ENCODE measurements around the gene AOC2. TPM values are rescaled to one million over a fixed set of nuclear protein-coding genes. Genes with fewer than 3 reads are reported as not detected.
"Not testable (repeated sequence)": the region's sequence is repeated elsewhere in the genome, so short reads cannot be mapped to it uniquely, and the experiment has no call there.

The AOC2 gene
- total RNA-seq, 1 experiment from 2014 or later: 0.45 TPM

DNA sequence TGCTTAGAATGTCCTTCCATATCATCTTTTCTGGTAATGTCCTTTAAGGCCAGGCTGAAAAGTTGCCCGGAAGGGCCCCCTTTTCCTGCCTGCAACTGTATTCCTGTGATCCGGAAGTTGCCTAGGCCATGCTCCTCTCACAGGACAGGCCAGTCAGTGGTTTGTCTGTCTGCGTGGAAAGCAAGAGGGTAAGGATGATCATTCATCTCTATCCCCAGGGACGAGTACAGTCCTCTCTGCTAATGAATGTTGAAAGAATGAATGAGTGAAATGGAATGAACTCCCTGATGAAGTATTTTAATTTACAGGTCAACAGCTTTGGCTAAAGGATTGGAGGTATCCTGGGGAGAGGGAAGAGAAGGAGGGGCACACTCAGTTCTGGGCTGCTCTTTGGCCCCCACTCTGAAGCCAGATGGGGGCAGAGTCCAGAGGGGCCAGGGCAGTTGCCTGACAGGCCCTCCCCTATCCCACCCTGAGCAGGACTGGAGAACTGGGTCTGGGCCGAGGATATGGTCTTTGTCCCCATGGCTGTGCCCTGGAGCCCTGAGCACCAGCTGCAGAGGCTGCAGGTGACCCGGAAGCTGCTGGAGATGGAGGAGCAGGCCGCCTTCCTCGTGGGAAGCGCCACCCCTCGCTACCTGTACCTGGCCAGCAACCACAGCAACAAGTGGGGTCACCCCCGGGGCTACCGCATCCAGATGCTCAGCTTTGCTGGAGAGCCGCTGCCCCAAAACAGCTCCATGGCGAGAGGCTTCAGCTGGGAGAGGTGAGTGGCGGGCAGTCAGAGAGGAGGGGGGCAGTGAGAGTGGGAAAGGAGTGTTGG lies 9.8 kb downstream of the AOC2 start:
- no peak for DNase-seq (ENCODE audit: low spot score)

DNA sequence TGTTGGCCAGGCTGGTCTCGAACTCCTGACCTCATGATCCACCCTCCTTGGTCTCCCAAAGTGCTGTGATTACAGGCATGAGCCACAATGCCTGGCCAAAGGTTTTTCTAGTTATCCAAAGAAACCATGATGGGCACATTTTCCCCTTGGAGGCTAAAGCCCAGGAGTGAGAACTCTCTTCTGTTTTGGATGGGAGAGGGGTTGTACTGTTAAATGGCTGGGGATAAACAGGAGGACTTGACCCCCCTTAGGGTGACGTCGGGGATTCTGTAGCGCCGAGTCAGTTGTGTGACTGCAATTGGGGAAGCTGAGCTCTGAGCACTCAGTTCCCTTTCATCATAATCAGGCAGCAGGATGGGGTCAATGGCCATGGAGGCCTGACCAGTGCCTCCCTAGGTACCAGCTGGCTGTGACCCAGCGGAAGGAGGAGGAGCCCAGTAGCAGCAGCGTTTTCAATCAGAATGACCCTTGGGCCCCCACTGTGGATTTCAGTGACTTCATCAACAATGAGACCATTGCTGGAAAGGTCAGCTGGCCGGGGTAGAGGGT lies 10.7 kb downstream of the AOC2 start:
- no peak for DNase-seq (ENCODE audit: low spot score)

DNA sequence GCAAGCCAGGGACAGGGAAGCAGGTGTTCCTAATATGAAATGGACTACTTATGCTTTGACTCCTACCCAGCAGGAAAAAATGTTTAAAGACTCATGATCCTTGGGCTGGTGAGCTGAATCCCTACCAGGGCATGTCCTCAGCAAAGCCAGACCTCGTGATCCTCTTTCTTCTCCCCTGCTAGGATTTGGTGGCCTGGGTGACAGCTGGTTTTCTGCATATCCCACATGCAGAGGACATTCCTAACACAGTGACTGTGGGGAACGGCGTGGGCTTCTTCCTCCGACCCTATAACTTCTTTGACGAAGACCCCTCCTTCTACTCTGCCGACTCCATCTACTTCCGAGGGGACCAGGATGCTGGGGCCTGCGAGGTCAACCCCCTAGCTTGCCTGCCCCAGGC lies 11.7 kb downstream of the AOC2 start:
- DNase-seq (ENCODE audit: low spot score): not testable (repeated sequence)

DNA sequence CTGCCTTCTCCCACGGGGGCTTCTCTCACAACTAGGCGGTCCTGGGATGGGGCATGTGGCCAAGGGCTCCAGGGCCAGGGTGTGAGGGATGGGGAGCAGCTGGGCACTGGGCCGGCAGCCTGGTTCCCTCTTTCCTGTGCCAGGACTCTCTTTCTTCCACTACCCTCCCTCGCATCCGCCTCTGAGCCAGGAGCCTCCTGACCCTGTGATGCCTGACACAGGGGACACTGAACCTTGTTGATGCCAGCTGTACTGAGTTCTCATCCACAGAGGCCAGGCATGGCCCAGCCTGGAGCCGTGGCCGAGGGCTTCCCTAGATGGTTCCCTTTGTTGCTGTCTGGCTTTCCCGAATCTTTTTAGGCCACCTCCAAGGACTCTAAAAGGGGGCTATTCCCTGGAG lies 12.1 kb downstream of the AOC2 start:
- not testable (repeated sequence) for DNase-seq (ENCODE audit: low spot score)

DNA sequence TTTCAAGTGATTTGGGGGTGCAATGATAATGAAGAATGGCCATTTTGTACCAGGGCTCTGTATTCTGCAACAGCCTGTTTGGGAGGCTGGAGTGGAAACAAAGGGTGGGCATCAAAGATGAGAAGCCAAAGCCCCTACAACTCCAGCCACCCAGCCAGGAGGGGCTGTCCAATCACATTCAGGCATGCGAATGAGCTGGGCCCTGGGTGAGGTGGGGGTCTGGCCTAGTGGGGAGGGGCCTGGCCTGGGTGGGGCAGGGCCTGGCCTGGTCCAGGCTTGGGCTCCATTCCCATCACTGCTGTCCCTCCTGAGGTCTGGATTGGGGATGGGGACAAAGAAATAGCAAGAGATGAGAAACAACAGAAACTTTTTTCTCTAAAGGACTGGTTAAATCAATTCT lies 13.0 kb downstream of the AOC2 start:
- DNase-seq (ENCODE audit: low spot score): no peak

DNA sequence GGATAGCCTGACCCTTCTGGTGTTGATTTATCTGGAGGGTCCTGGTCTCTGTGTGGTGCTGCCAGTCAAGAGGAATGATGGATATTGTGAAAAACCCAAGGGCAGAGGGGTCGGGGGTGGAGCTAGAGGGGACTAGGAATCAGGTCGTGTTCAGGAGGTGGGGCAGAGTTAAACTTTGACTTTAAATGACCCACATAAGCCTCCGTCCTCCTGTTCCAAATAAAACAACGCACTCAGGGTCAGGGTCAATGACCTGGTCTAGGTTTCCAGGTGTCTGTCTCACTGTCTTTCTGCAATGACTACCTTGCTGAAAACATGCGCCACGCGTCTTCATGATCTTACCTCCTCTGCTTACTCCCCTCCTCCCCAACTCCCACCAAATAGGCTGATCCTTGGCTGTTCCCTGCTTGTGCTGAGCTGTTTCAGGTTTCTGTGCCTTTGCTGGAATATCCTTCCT lies 21.3 kb downstream of the AOC2 start:
- no peak for DNase-seq (ENCODE audit: low spot score)

DNA sequence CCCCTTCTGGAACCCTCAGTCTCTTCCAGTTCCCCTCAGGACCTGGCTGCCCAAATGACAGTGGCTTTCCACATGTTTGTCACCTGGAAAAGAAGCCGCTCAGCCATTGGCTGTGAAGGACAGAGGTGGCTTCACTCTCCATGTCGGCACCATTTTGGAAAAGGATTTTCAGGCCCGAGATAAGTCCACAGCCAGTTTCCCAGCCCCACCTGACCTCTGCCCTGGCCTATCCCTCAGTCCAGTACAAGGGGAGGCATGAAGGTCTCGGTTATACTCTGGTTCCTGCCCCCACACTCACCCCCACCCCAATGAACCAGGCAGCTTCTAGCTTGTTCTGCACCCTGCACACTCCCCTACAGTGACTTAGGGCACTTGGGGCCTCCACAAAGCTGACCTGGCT lies 21.8 kb downstream of the AOC2 start:
- no peak for DNase-seq (ENCODE audit: low spot score)

DNA sequence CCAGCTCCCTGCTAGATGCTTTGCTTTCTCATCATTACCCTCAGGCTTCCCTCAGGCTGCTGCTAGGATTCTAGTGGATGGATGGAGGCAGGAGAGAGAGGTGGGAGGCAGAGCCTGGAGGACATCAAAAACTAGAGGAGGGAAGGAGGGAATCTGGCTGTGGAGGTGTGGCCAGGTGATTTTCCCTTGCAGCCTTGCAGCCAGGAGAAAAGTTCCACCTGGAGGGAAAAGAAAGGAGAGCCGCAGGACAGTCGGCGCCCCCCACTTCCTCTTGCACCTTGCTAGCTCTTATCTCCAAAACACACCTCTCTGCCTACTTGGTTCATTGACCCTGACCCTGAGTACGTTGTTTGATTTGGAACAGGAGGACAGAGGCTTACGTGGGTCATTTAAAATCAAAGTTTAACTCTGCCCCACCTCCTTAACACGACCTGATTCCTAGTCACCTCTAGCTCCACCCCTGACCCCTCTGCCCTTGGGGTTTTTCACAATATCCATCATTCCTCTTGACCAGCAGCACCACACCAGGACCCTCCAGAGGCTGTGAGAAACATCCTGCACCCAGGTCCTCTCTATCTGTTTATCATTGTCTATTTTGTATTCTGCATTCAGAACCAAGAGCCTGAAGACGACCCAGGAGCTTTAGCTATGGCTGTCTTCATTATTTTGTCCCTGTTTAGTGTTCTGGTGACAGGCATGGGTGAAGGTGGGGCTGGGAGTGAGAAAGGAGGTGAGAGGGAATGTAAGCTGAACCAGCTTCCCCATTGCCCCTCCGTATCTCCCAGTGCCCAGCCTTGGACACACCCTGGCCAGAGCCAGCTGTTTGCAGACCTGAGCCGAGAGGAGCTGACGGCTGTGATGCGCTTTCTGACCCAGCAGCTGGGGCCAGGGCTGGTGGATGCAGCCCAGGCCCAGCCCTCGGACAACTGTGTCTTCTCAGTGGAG lies 22.5 kb downstream of the AOC2 start:
- no peak for DNase-seq (ENCODE audit: low spot score)

DNA sequence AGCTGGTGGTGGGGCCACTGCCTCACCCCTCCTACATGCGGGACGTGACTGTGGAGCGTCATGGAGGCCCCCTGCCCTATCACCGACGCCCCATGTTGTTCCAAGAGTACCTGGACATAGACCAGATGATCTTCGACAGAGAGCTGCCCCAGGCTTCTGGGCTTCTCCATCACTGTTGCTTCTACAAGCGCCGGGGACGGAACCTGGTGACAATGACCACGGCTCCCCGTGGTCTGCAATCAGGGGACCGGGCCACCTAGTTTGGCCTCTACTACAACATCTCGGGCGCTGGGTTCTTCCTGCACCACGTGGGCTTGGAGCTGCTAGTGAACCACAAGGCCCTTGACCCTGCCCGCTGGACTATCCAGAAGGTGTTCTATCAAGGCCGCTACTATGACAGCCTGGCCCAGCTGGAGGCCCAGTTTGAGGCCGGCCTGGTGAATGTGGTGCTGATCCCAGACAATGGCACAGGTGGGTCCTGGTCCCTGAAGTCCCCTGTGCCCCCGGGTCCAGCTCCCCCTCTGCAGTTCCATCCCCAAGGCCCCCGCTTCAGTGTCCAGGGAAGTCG lies 23.4 kb downstream of the AOC2 start:
- not testable (repeated sequence) for DNase-seq (ENCODE audit: low spot score)

DNA sequence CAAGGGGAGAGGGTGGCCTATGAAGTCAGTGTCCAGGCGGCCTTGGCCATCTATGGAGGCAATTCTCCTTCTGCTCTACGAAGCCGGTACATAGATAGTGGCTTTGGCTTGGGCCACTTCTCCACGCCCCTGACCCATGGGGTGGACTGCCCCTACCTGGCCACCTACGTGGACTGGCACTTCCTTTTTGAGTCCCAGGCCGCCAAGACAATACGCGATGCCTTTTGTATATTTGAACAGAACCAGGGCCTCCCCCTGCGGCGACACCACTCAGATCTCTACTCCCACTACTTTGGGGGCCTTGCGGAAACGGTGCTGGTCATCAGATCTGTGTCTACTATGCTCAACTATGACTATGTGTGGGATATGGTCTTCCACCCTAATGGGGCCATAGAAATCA lies 24.0 kb downstream of the AOC2 start:
- no peak for DNase-seq (ENCODE audit: low spot score)

DNA sequence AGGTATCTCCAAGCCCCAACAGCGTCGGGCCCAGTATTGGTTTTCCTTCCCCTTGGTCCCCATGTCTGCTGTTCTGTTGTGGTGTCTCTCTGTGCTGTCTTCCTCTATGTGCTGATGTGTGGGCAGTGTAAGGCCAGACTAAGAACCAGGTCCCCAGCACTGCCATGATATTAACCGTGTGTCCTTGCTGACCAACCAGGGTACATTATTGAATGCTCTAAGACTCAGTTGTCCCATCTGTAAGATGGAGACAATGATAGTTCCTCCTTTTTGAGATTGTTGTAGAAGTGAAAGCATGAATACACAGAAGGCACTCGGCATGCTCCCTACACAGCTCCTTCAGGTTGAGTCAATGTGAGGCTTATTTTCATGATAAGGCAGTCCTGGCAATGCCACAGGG lies 27.3 kb downstream of the AOC2 start:
- no peak for DNase-seq (ENCODE audit: low spot score)

DNA sequence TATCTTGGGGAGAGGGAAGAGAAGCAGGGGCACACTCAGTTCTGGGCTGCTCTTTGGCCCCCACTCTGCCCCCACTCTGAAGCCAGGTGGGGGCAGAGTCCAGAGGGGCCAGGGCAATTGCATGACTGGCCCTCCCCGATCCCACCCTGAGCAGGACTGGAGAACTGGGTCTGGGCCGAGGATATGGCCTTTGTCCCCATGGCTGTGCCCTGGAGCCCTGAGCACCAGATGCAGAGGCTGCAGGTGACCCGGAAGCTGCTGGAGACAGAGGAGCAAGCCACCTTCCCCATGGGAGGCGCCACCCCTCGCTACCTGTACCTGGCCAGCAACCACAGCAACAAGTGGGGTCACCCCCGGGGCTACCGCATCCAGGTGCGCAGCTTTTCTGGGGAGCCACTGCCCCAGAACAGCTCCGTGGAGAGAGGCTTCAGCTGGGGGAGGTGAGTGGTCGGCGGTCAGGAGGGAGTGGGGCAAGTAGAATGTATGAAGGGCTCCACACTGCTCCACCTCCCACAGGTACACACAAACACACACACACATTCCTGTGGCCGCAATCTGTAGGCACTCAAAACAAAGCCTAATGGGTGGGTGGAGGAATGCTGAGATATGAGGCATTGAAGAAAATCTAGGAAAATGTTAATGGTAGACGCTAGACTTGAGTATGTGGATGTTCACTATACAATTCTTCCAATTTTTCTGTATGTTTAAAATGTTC lies 28.0 kb downstream of the AOC2 start:
- DNase-seq (ENCODE audit: low spot score): no peak

DNA sequence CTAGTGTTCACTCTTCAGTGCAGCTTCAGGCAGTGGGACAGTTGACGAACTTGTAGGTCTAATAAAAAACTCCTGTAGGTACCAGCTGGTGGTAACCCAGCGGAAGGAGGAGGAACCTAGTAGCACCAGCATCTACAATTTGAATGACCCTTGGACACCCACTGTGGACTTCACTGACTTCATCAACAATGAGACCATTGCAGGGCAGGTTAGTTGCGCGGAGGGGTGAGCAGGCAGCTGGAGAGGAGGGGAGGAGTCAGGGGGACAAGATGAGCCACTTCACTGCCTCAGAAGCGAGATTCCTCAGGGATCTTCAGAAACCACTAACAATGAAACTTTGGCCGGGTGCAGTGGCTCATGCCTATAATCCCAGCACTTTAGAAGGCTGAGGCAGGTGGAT lies 28.9 kb downstream of the AOC2 start:
- no peak for DNase-seq (ENCODE audit: low spot score)

DNA sequence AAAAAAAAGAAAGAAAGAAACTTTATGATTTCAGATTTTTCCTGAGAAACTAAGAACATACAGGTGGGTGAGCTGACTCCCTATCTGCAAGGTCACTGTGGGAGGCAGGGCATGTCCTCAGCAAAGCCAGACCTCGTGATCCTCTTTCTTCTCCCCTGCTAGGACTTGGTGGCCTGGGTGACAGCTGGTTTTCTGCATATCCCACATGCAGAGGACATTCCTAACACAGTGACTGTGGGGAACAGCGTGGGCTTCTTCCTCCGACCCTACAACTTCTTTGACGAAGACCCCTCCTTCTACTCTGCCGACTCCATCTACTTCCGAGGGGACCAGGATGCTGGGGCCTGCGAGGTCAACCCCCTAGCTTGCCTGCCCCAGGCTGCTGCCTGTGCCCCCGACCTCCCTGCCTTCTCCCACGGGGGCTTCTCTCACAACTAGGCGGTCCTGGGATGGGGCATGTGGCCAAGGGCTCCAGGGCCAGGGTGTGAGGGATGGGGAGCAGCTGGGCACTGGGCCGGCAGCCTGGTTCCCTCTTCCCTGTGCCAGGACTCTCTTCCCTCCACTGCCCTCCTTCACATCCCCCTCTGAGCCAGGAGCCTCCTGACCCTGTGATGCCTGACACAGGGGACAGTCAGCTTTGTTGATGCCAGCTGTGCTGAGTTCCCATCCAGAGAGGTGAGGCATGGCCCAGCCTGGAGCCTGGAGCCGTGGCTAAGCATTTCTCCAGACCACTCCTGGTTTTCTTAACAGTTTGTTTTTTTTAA lies 29.7 kb downstream of the AOC2 start:
- not testable (repeated sequence) for DNase-seq (ENCODE audit: low spot score)

DNA sequence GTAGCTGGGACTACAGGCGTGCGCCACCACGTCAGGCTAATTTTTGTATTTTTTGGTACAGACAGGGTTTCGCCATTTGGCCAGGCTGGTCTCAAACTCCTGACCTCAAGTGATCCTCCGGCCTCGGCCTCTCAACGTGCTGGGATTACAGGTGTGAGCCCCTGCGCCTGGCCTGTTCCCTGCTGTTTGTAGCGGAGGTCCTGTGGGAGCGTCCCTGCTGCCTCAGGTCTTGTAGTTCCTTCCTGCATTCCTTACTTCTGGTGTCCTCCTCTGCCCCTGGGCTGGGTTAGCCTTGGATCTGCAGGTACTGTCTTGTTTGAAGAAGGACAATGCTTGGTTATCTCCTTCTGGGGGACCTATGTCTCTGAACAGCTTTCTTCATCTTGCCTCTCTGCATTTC lies 32.7 kb downstream of the AOC2 start:
- DNase-seq (ENCODE audit: low spot score): no peak

DNA sequence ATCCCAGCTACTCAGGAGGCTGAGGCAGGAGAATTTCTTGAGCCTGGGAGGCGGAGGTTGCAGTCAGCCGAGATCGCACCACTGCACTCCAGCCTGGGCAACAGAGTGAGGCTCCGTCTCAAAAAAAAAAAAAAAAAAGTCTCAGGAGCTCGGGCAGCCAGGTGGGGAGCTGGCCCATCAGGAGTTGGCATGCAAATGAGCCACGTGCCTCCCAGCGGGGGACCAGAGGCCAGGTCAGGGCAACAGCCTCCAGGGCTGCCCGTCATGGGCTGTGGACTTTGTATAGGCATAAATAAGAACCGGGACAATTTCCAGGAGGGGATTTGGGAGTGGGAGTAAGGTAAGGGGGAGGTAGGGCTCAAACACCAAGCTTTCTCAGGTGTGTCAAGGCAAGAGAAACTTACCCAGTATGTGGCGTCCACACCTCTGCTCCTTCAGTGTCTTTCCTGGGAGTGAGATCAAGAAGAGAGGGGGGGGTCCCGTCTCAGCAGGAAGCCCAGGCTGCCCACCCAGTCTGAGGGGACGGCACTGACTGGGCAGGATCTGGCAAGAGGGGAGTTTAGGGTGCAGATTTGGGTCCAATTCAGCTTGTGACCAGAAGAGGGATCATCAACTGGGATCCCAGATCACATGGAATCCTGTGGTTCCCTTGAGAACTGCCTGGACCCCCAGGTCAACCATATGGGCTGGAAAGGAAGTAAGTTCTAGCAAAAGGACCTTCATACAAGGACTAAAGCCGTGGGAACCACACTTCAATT lies 33.9 kb downstream of the AOC2 start:
- no peak for DNase-seq (ENCODE audit: low spot score)

DNA sequence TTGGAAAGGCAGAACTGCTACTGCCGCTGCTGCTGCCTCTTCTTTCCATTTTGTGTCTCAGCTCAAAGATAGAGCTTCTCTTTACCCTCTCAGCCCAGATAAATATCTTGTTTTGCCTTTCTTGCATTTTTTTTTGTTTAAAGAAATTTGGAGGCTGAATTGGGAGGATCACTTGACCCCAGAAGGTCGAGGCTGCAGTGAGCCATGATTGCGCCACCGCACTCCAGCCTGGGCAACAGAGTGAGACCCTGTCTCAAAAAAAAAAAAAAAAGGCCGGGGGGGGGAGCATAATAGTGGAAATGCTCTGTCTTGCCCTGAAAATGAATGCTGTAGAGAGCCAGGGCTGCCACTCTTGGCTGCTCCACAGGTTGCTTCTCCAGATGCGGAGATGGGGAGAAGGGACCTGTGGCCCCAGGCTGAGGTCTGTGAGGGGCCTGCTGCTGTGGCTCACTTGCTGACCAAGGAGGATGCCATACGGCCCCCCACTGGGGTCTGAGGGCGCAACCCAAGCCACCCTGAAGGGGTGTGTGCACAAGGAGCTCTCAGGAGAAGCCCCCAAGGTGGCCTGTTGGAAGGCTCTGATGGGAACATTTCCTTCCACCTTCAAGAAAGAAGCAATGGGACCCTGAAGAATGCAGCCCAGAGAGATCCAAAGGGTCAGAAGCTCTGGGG lies 34.7 kb downstream of the AOC2 start:
- no peak for DNase-seq (ENCODE audit: low spot score)

DNA sequence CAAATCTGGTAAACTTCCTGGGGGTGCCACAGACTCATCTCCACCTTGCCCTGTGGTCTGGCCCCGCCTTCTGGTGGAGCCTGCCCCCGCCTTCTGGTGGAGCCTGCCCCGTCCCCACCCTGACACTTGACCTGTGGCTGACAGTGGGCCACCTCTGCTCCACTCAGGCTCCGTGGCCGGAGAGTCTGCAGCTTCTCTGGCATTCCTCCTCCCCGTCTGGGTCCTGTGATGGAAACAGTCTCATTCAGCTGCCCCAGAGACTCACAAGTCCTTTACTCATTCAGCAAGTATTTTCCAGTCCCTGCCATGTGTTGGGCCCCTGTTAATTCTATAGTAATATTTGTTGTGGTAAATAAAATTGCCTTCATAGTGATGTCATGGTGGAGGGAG lies 35.2 kb downstream of the AOC2 start:
- no peak for DNase-seq (ENCODE audit: low spot score)

DNA sequence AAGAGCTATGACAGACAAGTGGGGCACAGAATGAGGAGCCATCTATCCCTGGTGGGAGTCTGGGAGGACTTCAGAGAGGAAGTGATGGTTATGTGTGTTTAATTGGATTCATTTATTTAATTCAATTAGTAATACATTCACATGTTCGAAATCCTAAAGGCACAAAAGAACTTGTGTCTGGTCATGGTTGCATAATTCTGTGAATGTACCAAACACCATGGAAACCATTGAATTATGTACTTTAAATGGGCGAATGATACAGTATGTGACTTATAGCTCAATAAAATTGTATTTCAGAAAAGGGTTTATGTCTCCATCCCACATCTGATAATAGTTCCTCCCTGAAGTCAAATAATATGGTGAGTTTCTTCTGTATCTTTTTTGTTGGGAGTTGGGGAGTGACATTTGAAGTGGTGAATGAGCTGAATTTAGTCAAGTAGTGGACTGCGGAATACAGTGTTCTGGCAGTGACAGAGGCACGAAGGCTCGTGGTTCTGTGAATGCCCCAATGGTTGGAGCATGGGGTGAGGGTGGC lies 36.5 kb downstream of the AOC2 start:
- DNase-seq (ENCODE audit: low spot score): no peak
